Left ventricle myocardium inferior (tissue), 1 donor: ENCODE results near the gene HERPUD2. TPM values are rescaled to one million over a fixed set of nuclear protein-coding genes. Genes with fewer than 3 reads are reported as not detected.
"Not testable (repeated sequence)": the region's sequence is repeated elsewhere in the genome, so short reads cannot be mapped to it uniquely, and the experiment has no call there.

ENCODE experiments used
- DNase-seq: peaks from one replicate; pipeline ENCODE4 v3.0.0-alpha.2; 2020
- H3K27ac ChIP-seq: fragments of 200-600 bp; replicated peaks from 2 replicates; pipeline ENCODE4 v1.8.0; 2021
- H3K27me3 ChIP-seq: fragments of 200-600 bp; 2 replicates; pipeline ENCODE4 v1.8.0; 2021; ENCODE audit warnings: low read depth
- H3K36me3 ChIP-seq: fragments of 200-600 bp; 2 replicates; pipeline ENCODE4 v1.8.0; 2021
- H3K4me1 ChIP-seq: fragments of 200-600 bp; 2 replicates; pipeline ENCODE4 v1.8.0; 2021
- H3K4me3 ChIP-seq: fragments of 200-600 bp; 2 replicates; pipeline ENCODE4 v1.8.0; 2021; ENCODE audit warnings: mild to moderate bottlenecking, moderate library complexity
- H3K9me3 ChIP-seq: fragments of 200-600 bp; replicated peaks from 2 replicates; pipeline ENCODE4 v1.8.0; 2021
- CTCF ChIP-seq: fragments of 200-600 bp; IDR thresholded peaks from 2 replicates; pipeline ENCODE4 v1.8.0; 2021; ENCODE audit warnings: antibody characterized with exemption, mild to moderate bottlenecking, borderline replicate concordance
- intact Hi-C: fragments of 100-400 bp; cut with micrococcal nuclease; formaldehyde crosslinking; loops from one replicate; pipeline ENCODE4 v1.11.0; 2022
- total RNA-seq: library from RNA; stranded (reverse); fragmentation: NEBNext Ultra II Directional; extraction: Animal tissue kit (Norgen Biotek cat#: 25700); gene quantifications from one replicate; pipeline ENCODE4 v1.2.1, GENCODE V29; 2021
- donor health status: DM: no; HTN: yes; CAD: no; lungs with severe emphysema.

Gene HERPUD2
- total RNA-seq, 1 donor from 2014 or later, result 13.6 TPM

- TF ChIP-seq CTCF, result no peak
- H3K4me3 ChIP-seq, result peak overlapping the region; percentile 92
- DNase-seq, result no peak
- H3K4me1 ChIP-seq, result peaks cover 94% of the 10 kb centered on the region
- H3K27ac ChIP-seq, result peak overlapping the region; percentile 21
- no peaks in the 10 kb centered on the region for H3K9me3 ChIP-seq
- H3K27me3 ChIP-seq, result no peaks in the 10 kb centered on the region
- intact Hi-C loops, result no loop called here
- no peaks in the 10 kb centered on the region for H3K36me3 ChIP-seq
Measured at GRCh38 chr7:35691827-35692307, 3.1 kb downstream of the HERPUD2 start.

- no peak for DNase-seq
- Histone ChIP-seq H3K4me1 (peaks cover 95% of the 10 kb centered on the region), H3K4me3 (peak overlapping the region; percentile 92), H3K9me3 (no peaks in the 10 kb centered on the region), H3K27ac (no peak overlapping the region), H3K27me3 (no peaks in the 10 kb centered on the region), H3K36me3 (no peaks in the 10 kb centered on the region)
- no peak for TF ChIP-seq CTCF
- intact Hi-C loops, result no loop called here
Measured at GRCh38 chr7:35691366-35691765, 3.6 kb downstream of the HERPUD2 start.

DNA sequence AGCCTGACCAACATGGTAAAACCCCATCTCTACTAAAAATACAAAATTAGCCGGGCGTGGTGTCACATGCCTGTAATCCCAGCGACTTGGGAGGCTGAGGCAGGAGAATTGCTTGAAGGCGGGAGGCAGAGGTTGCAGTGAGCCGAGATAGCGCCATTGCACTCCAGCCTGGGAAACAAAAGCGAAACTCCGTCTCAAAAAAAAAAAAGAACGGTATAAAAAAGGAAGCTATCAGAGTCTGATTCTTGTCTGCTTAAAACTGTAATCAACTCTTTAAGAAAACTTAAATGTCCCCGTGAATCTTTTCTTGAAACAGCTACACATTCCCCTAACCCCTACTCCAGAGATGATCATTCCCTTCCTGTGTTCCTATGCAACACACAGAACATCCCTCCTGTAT is 4.3 kb downstream of the HERPUD2 start:
- H3K27me3 ChIP-seq, intact Hi-C loops, DNase-seq, H3K36me3 ChIP-seq, H3K9me3 ChIP-seq, H3K27ac ChIP-seq: not testable (repeated sequence)
- Histone ChIP-seq H3K4me3 (peak overlapping the region; percentile 92), H3K4me1 (peaks cover 87% of the 10 kb centered on the region)

GRCh38 chr7:35685781-35686180 is 9.2 kb downstream of the HERPUD2 start:
- intact Hi-C loops, result no loop called here
- peaks cover 48% of the 10 kb centered on the region for H3K4me1 ChIP-seq

DNA sequence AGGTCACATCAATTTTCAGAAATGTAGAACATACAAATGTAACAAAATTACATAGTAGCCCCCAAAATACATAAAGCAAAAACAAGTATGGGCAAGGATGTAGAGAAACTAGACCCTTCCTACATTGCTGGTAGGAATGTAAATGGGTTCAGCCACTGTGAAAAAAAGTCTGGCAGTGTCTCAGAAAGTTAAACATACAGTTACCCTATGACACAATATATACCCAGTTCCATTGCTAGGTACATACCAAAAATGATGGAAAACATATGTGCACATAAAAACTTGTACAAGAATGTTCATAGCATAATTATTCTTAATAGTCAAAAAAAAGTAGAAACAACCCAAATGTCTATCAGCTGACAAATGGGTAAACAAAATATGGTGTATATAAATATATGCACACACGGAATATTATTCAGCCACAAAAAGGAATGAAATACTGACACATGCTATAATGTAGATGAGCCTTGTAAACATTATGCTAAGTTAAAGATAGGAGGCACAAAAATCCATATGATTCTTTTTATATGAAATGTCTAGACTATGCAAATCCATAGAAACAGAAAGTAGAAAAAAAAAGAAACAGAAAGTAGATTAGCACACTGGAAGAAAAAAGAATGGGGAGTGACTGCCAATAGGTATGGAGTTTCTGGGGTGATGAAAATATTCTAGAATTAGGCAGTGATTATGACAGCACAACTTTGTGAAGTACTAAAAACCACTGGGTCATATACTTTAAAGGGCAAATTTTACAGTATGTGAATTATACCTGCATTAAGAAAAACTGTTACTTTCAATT is 13.5 kb downstream of the HERPUD2 start:
- peaks cover 18% of the 10 kb centered on the region for H3K36me3 ChIP-seq
- H3K27ac ChIP-seq, result no peak overlapping the region
- H3K4me1 ChIP-seq, result peaks cover 51% of the 10 kb centered on the region
- DNase-seq, result no peak
- TF ChIP-seq CTCF, result no peak
- no peak overlapping the region for H3K4me3 ChIP-seq
- no peaks in the 10 kb centered on the region for H3K9me3 ChIP-seq
- H3K27me3 ChIP-seq, result no peaks in the 10 kb centered on the region
- intact Hi-C loops, result no loop called here

More at GRCh38 chr7:35685781-35686180, 9.2 kb downstream of the HERPUD2 start:
- no peak overlapping the region for H3K4me3 ChIP-seq
- no peak for TF ChIP-seq CTCF
- no peaks in the 10 kb centered on the region for H3K27me3 ChIP-seq
- H3K36me3 ChIP-seq, result peaks cover 18% of the 10 kb centered on the region
- H3K27ac ChIP-seq, result no peak overlapping the region
- DNase-seq, result no peak
- no peaks in the 10 kb centered on the region for H3K9me3 ChIP-seq

- DNase-seq, result no peak
- Histone ChIP-seq H3K27me3 (no peaks in the 10 kb centered on the region), H3K4me3 (no peak overlapping the region), H3K4me1 (peaks cover 60% of the 10 kb centered on the region), H3K36me3 (peaks cover 13% of the 10 kb centered on the region), H3K9me3 (no peaks in the 10 kb centered on the region), H3K27ac (no peak overlapping the region)
- no peak for TF ChIP-seq CTCF
- intact Hi-C loops, result no loop called here
Measured at GRCh38 chr7:35680403-35681013, 14.4 kb downstream of the HERPUD2 start.
